Transverse colon (tissue), 4 donors: ENCODE data around the gene CNTN4. TPM values are rescaled to one million over a fixed set of nuclear protein-coding genes. Genes with fewer than 3 reads are reported as not detected.

ENCODE experiments used
- DNase-seq: peaks from one replicate; pipeline ENCODE4 v3.0.0-alpha.2; 2019
- H3K27ac ChIP-seq, 4 donors: fragments of 200-600 bp; sonication (generic); 2 replicates each; pipeline ENCODE4 v1.5.1; 2016 to 2018; ENCODE audit warnings: inconsistent platforms in 4 of 4
- H3K27me3 ChIP-seq: fragments of 200-600 bp; sonication (generic); 2 replicates; pipeline ENCODE4 v1.5.1; 2017; ENCODE audit warnings: inconsistent platforms
- H3K36me3 ChIP-seq, 4 donors: fragments of 200-600 bp; sonication (generic); 2 replicates each; pipeline ENCODE4 v1.5.1; 2017 to 2019; ENCODE audit warnings: inconsistent platforms in 4 of 4
- H3K4me1 ChIP-seq, 4 donors: fragments of 200-600 bp; sonication (generic); 2 replicates each; pipeline ENCODE4 v1.5.1; 2017 to 2020; ENCODE audit warnings: inconsistent platforms in 4 of 4
- H3K4me3 ChIP-seq, 4 donors: fragments of 200-600 bp; sonication (generic); 1 replicate in 1 of 4; 2 replicates in 3 of 4; pipeline versions ENCODE4 v1.5.1 to v1.6.1; 2017 to 2019; ENCODE audit warnings: inconsistent platforms in 4 of 4
- H3K9me3 ChIP-seq, 2 donors: fragments of 200-600 bp; sonication (generic); 2 replicates each; pipeline ENCODE4 v1.5.1; 2017 to 2019; ENCODE audit warnings: inconsistent platforms in 2 of 2
- CTCF ChIP-seq, 5 experiments: fragments of 200-600 bp in 3 of 5; fragments of 450-650 bp in 2 of 5; sonication (generic) in 3 of 5; IDR thresholded peaks; 1 replicate in 2 of 5; 2 replicates in 3 of 5; pipeline ENCODE4 v1.5.1; 2016 to 2017; ENCODE audit warnings: antibody characterized with exemption in 5 of 5, inconsistent platforms in 3 of 5, mild to moderate bottlenecking in 2 of 5, moderate library complexity in 1 of 5
- EP300 ChIP-seq: sonication (generic); formaldehyde crosslinking; IDR thresholded peaks from one replicate; pipeline ENCODE4 v1.6.1; 2017; ENCODE audit warnings: antibody characterized with exemption, low read depth
- POLR2A ChIP-seq: fragments of 450-650 bp; IDR thresholded peaks from one replicate; pipeline ENCODE4 v1.6.1; 2016; ENCODE audit warnings: antibody characterized with exemption, mild to moderate bottlenecking, moderate library complexity
- POLR2AphosphoS5 ChIP-seq, 3 donors: sonication (generic); formaldehyde crosslinking; IDR thresholded peaks; one replicate each; pipeline ENCODE4 v1.6.1; 2016; ENCODE audit warnings: antibody characterized with exemption in 3 of 3
- WGBS, 2 donors: methylation state at CpG; one replicate each; pipeline ENCODE4 v1.1.5; 2018; ENCODE audit warnings: low coverage in 1 of 2; 5-methylcytosine and 5-hydroxymethylcytosine counted together
- in situ Hi-C, 4 donors: fragments of 200-750 bp; cut with MboI; loops; one replicate each; pipeline versions ENCODE4 v1.15.0 to v1.15.1; 2017; ENCODE audit warnings: low sequenced_read_pairs in 3 of 4, low pct_ligation_motif_present in 1 of 4, low pct_unique_long_range_greater_than_20kb in 1 of 4
- intact Hi-C: fragments of 100-400 bp; cut with DNase I; formaldehyde crosslinking; loops from one replicate; pipeline ENCODE4 v1.15.1; 2023; ENCODE audit warnings: low total_unique reads
- total RNA-seq, 4 donors: library from RNA; depleted of rRNA; stranded (reverse); fragments of >200 nt; gene quantifications; one replicate each; pipeline ENCODE4 v1.1.0, GENCODE V29; 2016

The CNTN4 gene
- total RNA-seq, 4 donors from 2014 or later, result 17.6 to 49.0 (median 17.8) TPM

- intact Hi-C loops, result no loop called here
Measured at GRCh38 chr3:2274526-2274925, 175.9 kb downstream of the CNTN4 start.

GRCh38 chr3:2283818-2284217 lies 185.2 kb downstream of the CNTN4 start:
- Histone ChIP-seq H3K36me3 (no peaks in the 10 kb centered on the region), H3K4me3 (no peak overlapping the region), H3K4me1 (no peaks in the 10 kb centered on the region), H3K27ac (no peak overlapping the region), H3K27me3 (no peaks in the 10 kb centered on the region), H3K9me3 (no peaks in the 10 kb centered on the region)
- intact Hi-C loops (no loop called here), in situ Hi-C loops (no loop called here)
- TF ChIP-seq EP300, result no peak
- no peak for TF ChIP-seq POLR2A
- no peak for TF ChIP-seq CTCF (IDR thresholded peaks at IDR 0.05)
- no peak for TF ChIP-seq POLR2AphosphoS5 (IDR thresholded peaks at IDR 0.05)
- no peak for DNase-seq

More at GRCh38 chr3:2274526-2274925, 175.9 kb downstream of the CNTN4 start:
- no peak overlapping the region for H3K27ac ChIP-seq
- H3K4me3 ChIP-seq, result no peak overlapping the region
- H3K27me3 ChIP-seq, result no peaks in the 10 kb centered on the region
- in situ Hi-C loops, result no loop called here
- no peaks in the 10 kb centered on the region for H3K4me1 ChIP-seq
- WGBS, 2 donors, result 22 to 41% methylated on average over 1 of the region's 1 CpG
- DNase-seq, result no peak
- H3K36me3 ChIP-seq, result no peaks in the 10 kb centered on the region
- TF ChIP-seq CTCF (IDR thresholded peaks at IDR 0.05) (no peak), EP300 (no peak), POLR2A (no peak), POLR2AphosphoS5 (IDR thresholded peaks at IDR 0.05) (no peak)
- no peaks in the 10 kb centered on the region for H3K9me3 ChIP-seq

GRCh38 chr3:2300938-2301337 lies 202.3 kb downstream of the CNTN4 start:
- H3K36me3 ChIP-seq, result no peaks in the 10 kb centered on the region
- no peak for DNase-seq
- H3K27me3 ChIP-seq, result no peaks in the 10 kb centered on the region
- H3K9me3 ChIP-seq, result no peaks in the 10 kb centered on the region
- in situ Hi-C loops, result no loop called here
- TF ChIP-seq CTCF (IDR thresholded peaks at IDR 0.05) (no peak), POLR2A (no peak), EP300 (no peak), POLR2AphosphoS5 (IDR thresholded peaks at IDR 0.05) (no peak)
- no peaks in the 10 kb centered on the region for H3K4me1 ChIP-seq
- no peak overlapping the region for H3K4me3 ChIP-seq
- intact Hi-C loops, result no loop called here
- 88 to 91% methylated on average over 3 of the region's 3 CpGs for WGBS, 2 donors
- no peak overlapping the region for H3K27ac ChIP-seq

- no peaks in the 10 kb centered on the region for H3K9me3 ChIP-seq
- H3K27me3 ChIP-seq, result no peaks in the 10 kb centered on the region
- no peak for DNase-seq
- in situ Hi-C loops, result no loop called here
- TF ChIP-seq CTCF (IDR thresholded peaks at IDR 0.05) (no peak), EP300 (no peak), POLR2A (no peak), POLR2AphosphoS5 (IDR thresholded peaks at IDR 0.05) (no peak)
- intact Hi-C loops, result no loop called here
- no peaks in the 10 kb centered on the region for H3K36me3 ChIP-seq
- no peak overlapping the region for H3K27ac ChIP-seq
- no peaks in the 10 kb centered on the region for H3K4me1 ChIP-seq
- WGBS, 2 donors, result 71 to 87% methylated on average over 1 of the region's 1 CpG
- no peak overlapping the region for H3K4me3 ChIP-seq
Measured at GRCh38 chr3:2301361-2301760, 202.7 kb downstream of the CNTN4 start.
